Epithelial cell of proximal tubule (primary cell): ENCODE data around the gene PPHLN1. TPM values are rescaled to one million over a fixed set of nuclear protein-coding genes. Genes with fewer than 3 reads are reported as not detected.

Experiments used
- DNase-seq: peaks from one replicate; pipeline ENCODE4 v3.0.0-alpha.2; 2011; ENCODE audit warnings: low read depth
- H3K4me3 ChIP-seq: 2 replicates; pipeline ENCODE4 v1.5.1; 2011; ENCODE audit warnings: low read depth, mild to moderate bottlenecking, low read length
- CTCF ChIP-seq: conservative IDR thresholded peaks from 2 replicates; pipeline ENCODE4 v1.5.1; 2012; ENCODE audit warnings: low read depth, mild to moderate bottlenecking, low read length
- total RNA-seq: library from RNA; depleted of rRNA; stranded (reverse); fragments of >200 nt; gene quantifications from 2 replicates; pipeline ENCODE4 v1.2.3, GENCODE V29; 2015

PPHLN1 gene
- total RNA-seq = 73.8 and 76.2 TPM in 2 replicates

GRCh38 chr12:42325653-42326474 lies at the start of gene PPHLN1, which contains the start of gene ZCRB1:
TSS of gene PPHLN1 (plus strand) at chr12:42326167. CDS start at chr12:42335903, 9,736 bp downstream.
TSS of gene ZCRB1 (minus strand) at chr12:42326094. CDS start at chr12:42324102, 1,992 bp downstream.
- H3K4me3 ChIP-seq = peak within 1 kb of the TSS; percentile 64
- no peak for DNase-seq
- TF ChIP-seq CTCF = no peak

- DNase-seq = no peak
- TF ChIP-seq CTCF = no peak
- no peak overlapping the region for H3K4me3 ChIP-seq
Measured at GRCh38 chr12:42277396-42278127, 48.4 kb upstream of the PPHLN1 start.

- no peak overlapping the region for H3K4me3 ChIP-seq
- TF ChIP-seq CTCF = no peak
- no peak for DNase-seq
Measured at GRCh38 chr12:42278128-42278510, 47.8 kb upstream of the PPHLN1 start.

GRCh38 chr12:42281278-42281677 lies 44.7 kb upstream of the PPHLN1 start:
- no peak overlapping the region for H3K4me3 ChIP-seq
- no peak for TF ChIP-seq CTCF
- no peak for DNase-seq

GRCh38 chr12:42281844-42282243 lies 44.1 kb upstream of the PPHLN1 start:
- no peak overlapping the region for H3K4me3 ChIP-seq
- no peak for DNase-seq
- no peak for TF ChIP-seq CTCF

- TF ChIP-seq CTCF = no peak
- DNase-seq = no peak
- no peak overlapping the region for H3K4me3 ChIP-seq
Measured at GRCh38 chr12:42282294-42282693, 43.7 kb upstream of the PPHLN1 start.
